ENCODE measurements around the gene UQCC5.

- TF ChIP-seq POLR2A (IDR thresholded peaks at IDR 0.05) (no peak), CTCF (IDR thresholded peaks at IDR 0.05) (no peak)
Measured at GRCh38 chr3:52546111-52546901, 9.9 kb downstream of the UQCC5 start.

Measured in body of pancreas (tissue), 4 donors.